ACC112 (cell line): ENCODE results near the gene TPST1.
A peak's percentile ranks its signal among the peaks of the same experiment; 100 is the strongest.

Experiments
- H2AFZ ChIP-seq: fragments of 200-600 bp; sonication (generic); one replicate; pipeline ENCODE4 v1.6.0; 2017; ENCODE audit warnings: antibody characterized with exemption, low read length; ENCODE audit not compliant: unreplicated experiment
- H3K27ac ChIP-seq: fragments of 200-600 bp; sonication (generic); 2 replicates; pipeline ENCODE4 v1.5.1; 2014; ENCODE audit warnings: low read depth, mild to moderate bottlenecking, antibody characterized with exemption, low read length, moderate library complexity
- H3K27me3 ChIP-seq: fragments of 200-600 bp; sonication (generic); 2 replicates; pipeline ENCODE4 v1.6.1; 2014; ENCODE audit warnings: mild to moderate bottlenecking, antibody characterized with exemption, low read length, moderate library complexity, mixed read lengths; ENCODE audit not compliant: insufficient read depth
- H3K36me3 ChIP-seq: fragments of 200-600 bp; sonication (generic); 2 replicates; pipeline ENCODE4 v1.6.1; 2016; ENCODE audit warnings: mild to moderate bottlenecking, antibody characterized with exemption, low read length, moderate library complexity, mixed read lengths; ENCODE audit not compliant: insufficient read depth
- H3K4me1 ChIP-seq: fragments of 200-600 bp; sonication (generic); one replicate; pipeline ENCODE4 v1.6.1; 2016; ENCODE audit warnings: low read length, mixed read lengths; ENCODE audit not compliant: insufficient read depth, unreplicated experiment, control insufficient read depth
- H3K4me3 ChIP-seq: fragments of 200-600 bp; sonication (generic); 2 replicates; pipeline ENCODE4 v1.5.1; 2014; ENCODE audit warnings: mild to moderate bottlenecking, low read depth, low read length
- H3K79me2 ChIP-seq: fragments of 200-600 bp; sonication (generic); one replicate; pipeline ENCODE4 v1.6.0; 2016; ENCODE audit warnings: low read length; ENCODE audit not compliant: control insufficient read depth, unreplicated experiment, insufficient read depth

Gene TPST1

GRCh38 chr7:66258409-66258808, 53.3 kb downstream of the TPST1 start:
- Histone ChIP-seq H2AFZ (peak overlapping the region; percentile 30), H3K27ac (peak overlapping the region; percentile 44), H3K36me3 (peaks cover 12% of the 10 kb centered on the region), H3K79me2 (peaks cover 64% of the 10 kb centered on the region), H3K27me3 (no peaks in the 10 kb centered on the region), H3K4me1 (peaks cover 52% of the 10 kb centered on the region), H3K4me3 (peak overlapping the region; percentile 43)

GRCh38 chr7:66261941-66262340, 56.8 kb downstream of the TPST1 start:
- Histone ChIP-seq H3K27ac (no peak overlapping the region), H3K4me1 (peaks cover 34% of the 10 kb centered on the region), H3K36me3 (peaks cover 32% of the 10 kb centered on the region), H3K79me2 (peaks cover 65% of the 10 kb centered on the region), H2AFZ (no peak overlapping the region), H3K27me3 (no peaks in the 10 kb centered on the region), H3K4me3 (no peak overlapping the region)

GRCh38 chr7:66263936-66264335, 58.8 kb downstream of the TPST1 start:
- Histone ChIP-seq H3K27ac (no peak overlapping the region), H2AFZ (no peak overlapping the region), H3K27me3 (no peaks in the 10 kb centered on the region), H3K4me3 (no peak overlapping the region), H3K4me1 (peaks cover 33% of the 10 kb centered on the region), H3K36me3 (peaks cover 29% of the 10 kb centered on the region), H3K79me2 (peaks cover 51% of the 10 kb centered on the region)

GRCh38 chr7:66265566-66265965, 60.4 kb downstream of the TPST1 start:
- Histone ChIP-seq H3K27me3 (no peaks in the 10 kb centered on the region), H3K79me2 (peaks cover 40% of the 10 kb centered on the region), H3K4me3 (no peak overlapping the region), H3K4me1 (peaks cover 37% of the 10 kb centered on the region), H3K27ac (no peak overlapping the region), H3K36me3 (peaks cover 29% of the 10 kb centered on the region), H2AFZ (no peak overlapping the region)

- Histone ChIP-seq H2AFZ (no peak overlapping the region), H3K27me3 (no peaks in the 10 kb centered on the region), H3K79me2 (peaks cover 32% of the 10 kb centered on the region), H3K27ac (peak overlapping the region; percentile 81), H3K4me1 (peaks cover 40% of the 10 kb centered on the region), H3K4me3 (peak overlapping the region; percentile 68), H3K36me3 (peaks cover 35% of the 10 kb centered on the region)
These were observed 62.1 kb downstream of the TPST1 start for GRCh38 chr7:66267249-66267648.

GRCh38 chr7:66269978-66270377, 64.8 kb downstream of the TPST1 start:
- no peak overlapping the region for H3K27ac ChIP-seq

GRCh38 chr7:66272321-66272720, 67.2 kb downstream of the TPST1 start:
- no peak overlapping the region for H3K27ac ChIP-seq
- H3K79me2 ChIP-seq, result peaks cover 27% of the 10 kb centered on the region
- no peak overlapping the region for H2AFZ ChIP-seq
- H3K4me1 ChIP-seq, result peaks cover 38% of the 10 kb centered on the region
- H3K27me3 ChIP-seq, result no peaks in the 10 kb centered on the region
- no peak overlapping the region for H3K4me3 ChIP-seq
- H3K36me3 ChIP-seq, result peaks cover 14% of the 10 kb centered on the region; the same call in 1 of the 2 replicates

More at GRCh38 chr7:66269978-66270377, 64.8 kb downstream of the TPST1 start:
- Histone ChIP-seq H2AFZ (no peak overlapping the region), H3K79me2 (peaks cover 25% of the 10 kb centered on the region), H3K4me3 (no peak overlapping the region), H3K27me3 (no peaks in the 10 kb centered on the region), H3K36me3 (peaks cover 23% of the 10 kb centered on the region), H3K4me1 (peaks cover 40% of the 10 kb centered on the region)

- Histone ChIP-seq H2AFZ (no peak overlapping the region), H3K36me3 (peaks cover 14% of the 10 kb centered on the region; the same call in 1 of the 2 replicates), H3K4me1 (peaks cover 22% of the 10 kb centered on the region), H3K27me3 (no peaks in the 10 kb centered on the region), H3K27ac (peak overlapping the region; percentile 62; the same call in 1 of the 2 replicates), H3K79me2 (peaks cover 31% of the 10 kb centered on the region), H3K4me3 (no peak overlapping the region)
These were observed 71.2 kb downstream of the TPST1 start for GRCh38 chr7:66276363-66276762.

GRCh38 chr7:66277492-66277891, 72.4 kb downstream of the TPST1 start:
- Histone ChIP-seq H3K27ac (peak overlapping the region; percentile 62), H3K4me1 (peaks cover 32% of the 10 kb centered on the region), H3K36me3 (peaks cover 5% of the 10 kb centered on the region; the same call in 1 of the 2 replicates), H3K4me3 (no peak overlapping the region), H2AFZ (no peak overlapping the region), H3K27me3 (no peaks in the 10 kb centered on the region), H3K79me2 (peaks cover 30% of the 10 kb centered on the region)

- H3K27me3 ChIP-seq, result no peaks in the 10 kb centered on the region
- H3K4me3 ChIP-seq, result no peak overlapping the region
- H3K4me1 ChIP-seq, result peaks cover 50% of the 10 kb centered on the region
- H3K27ac ChIP-seq, result peak overlapping the region; percentile 91; the same call in 1 of the 2 replicates
- H2AFZ ChIP-seq, result no peak overlapping the region
- H3K79me2 ChIP-seq, result peaks cover 38% of the 10 kb centered on the region
- H3K36me3 ChIP-seq, result no peaks in the 10 kb centered on the region
These were observed 74.8 kb downstream of the TPST1 start for GRCh38 chr7:66279912-66280311.

GRCh38 chr7:66281678-66282590, 76.8 kb downstream of the TPST1 start:
- Histone ChIP-seq H2AFZ (no peak overlapping the region), H3K4me3 (peak overlapping the region; percentile 37), H3K27me3 (no peaks in the 10 kb centered on the region), H3K79me2 (peaks cover 45% of the 10 kb centered on the region), H3K36me3 (no peaks in the 10 kb centered on the region), H3K4me1 (peaks cover 46% of the 10 kb centered on the region), H3K27ac (peak overlapping the region; percentile 91)
